Ascending aorta (tissue), 2 donors: Measurements from ENCODE around the gene FKBP4. TPM values are rescaled to one million over a fixed set of nuclear protein-coding genes. Genes with fewer than 3 reads are reported as not detected.
"Not testable (repeated sequence)": the region's sequence is repeated elsewhere in the genome, so short reads cannot be mapped to it uniquely, and the experiment has no call there.

ENCODE experiments used
- DNase-seq, 2 donors: peaks; one replicate each; pipeline ENCODE4 v3.0.0-alpha.2; 2019; ENCODE audit warnings: low spot score in 2 of 2
- H3K27ac ChIP-seq, 2 donors: fragments of 200-600 bp; sonication (generic); one replicate each; pipeline ENCODE4 v1.5.1; 2016 to 2017; ENCODE audit warnings: mild to moderate bottlenecking in 1 of 2
- H3K27me3 ChIP-seq: fragments of 200-600 bp; sonication (generic); one replicate; pipeline ENCODE4 v1.5.1; 2017
- H3K36me3 ChIP-seq, 2 donors: fragments of 200-600 bp; sonication (generic); one replicate each; pipeline ENCODE4 v1.5.1; 2016
- H3K4me1 ChIP-seq, 2 donors: fragments of 200-600 bp; sonication (generic); one replicate each; pipeline ENCODE4 v1.5.1; 2016 to 2017; ENCODE audit warnings: mild to moderate bottlenecking in 1 of 2
- H3K4me3 ChIP-seq, 2 donors: fragments of 200-600 bp; sonication (generic); one replicate each; pipeline ENCODE4 v1.5.1; 2016 to 2017; ENCODE audit warnings: mild to moderate bottlenecking in 1 of 2
- H3K9me3 ChIP-seq, 2 donors: fragments of 200-600 bp; sonication (generic); one replicate each; pipeline ENCODE4 v1.5.1; 2016
- intact Hi-C: fragments of 100-400 bp; cut with DNase I; formaldehyde crosslinking; loops from one replicate; pipeline ENCODE4 v1.15.1; 2023
- total RNA-seq: library from RNA; depleted of rRNA; stranded (reverse); fragments of >200 nt; gene quantifications from one replicate; pipeline ENCODE4 v1.1.0, GENCODE V29; 2016
- TF ChIP-seq, protein P1 (sequence below), 3 experiments: fragments of 200-600 bp in 2 of 3; fragments of 450-650 bp in 1 of 3; sonication (generic) in 2 of 3; IDR thresholded peaks; one replicate each; pipeline ENCODE4 v1.5.1; 2016 to 2019; ENCODE audit warnings: antibody characterized with exemption in 3 of 3, mild to moderate bottlenecking in 1 of 3, moderate library complexity in 1 of 3

The FKBP4 gene
- total RNA-seq, 1 donor from 2014 or later = 36.3 TPM

DNA sequence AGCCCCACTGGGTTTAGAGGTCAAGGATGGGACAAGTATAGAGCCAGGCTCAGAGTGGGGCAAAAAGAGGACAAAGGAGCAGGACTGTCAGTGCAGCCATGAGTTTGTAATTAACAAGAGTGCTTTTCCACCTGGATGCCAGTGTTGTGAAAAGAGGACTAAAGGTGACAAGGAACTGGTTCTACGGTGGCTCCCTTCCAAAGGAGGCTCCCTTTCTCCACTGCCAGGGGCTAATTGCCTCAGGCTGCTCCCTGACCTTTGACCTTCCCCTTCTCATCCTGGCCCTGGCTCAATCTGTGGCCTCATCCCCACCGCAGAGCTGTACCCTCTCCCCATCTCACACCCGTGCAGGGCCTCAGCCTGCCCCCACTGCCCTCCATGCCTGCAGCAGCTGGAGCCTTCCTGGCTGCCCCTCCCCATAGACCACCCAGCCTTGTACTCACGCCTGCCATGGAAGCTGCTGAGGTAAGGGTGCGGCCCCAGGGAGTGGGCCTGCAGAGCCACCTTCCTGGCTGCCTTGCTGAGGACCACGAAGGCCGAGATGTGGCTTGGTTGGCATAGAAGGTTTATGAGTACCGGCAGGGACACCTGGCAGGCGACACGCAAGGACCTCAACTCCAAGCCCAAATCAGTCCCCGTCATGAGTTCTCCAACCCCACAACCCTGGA is 24.8 kb upstream of the FKBP4 start:
- TF ChIP-seq, protein P1, sequence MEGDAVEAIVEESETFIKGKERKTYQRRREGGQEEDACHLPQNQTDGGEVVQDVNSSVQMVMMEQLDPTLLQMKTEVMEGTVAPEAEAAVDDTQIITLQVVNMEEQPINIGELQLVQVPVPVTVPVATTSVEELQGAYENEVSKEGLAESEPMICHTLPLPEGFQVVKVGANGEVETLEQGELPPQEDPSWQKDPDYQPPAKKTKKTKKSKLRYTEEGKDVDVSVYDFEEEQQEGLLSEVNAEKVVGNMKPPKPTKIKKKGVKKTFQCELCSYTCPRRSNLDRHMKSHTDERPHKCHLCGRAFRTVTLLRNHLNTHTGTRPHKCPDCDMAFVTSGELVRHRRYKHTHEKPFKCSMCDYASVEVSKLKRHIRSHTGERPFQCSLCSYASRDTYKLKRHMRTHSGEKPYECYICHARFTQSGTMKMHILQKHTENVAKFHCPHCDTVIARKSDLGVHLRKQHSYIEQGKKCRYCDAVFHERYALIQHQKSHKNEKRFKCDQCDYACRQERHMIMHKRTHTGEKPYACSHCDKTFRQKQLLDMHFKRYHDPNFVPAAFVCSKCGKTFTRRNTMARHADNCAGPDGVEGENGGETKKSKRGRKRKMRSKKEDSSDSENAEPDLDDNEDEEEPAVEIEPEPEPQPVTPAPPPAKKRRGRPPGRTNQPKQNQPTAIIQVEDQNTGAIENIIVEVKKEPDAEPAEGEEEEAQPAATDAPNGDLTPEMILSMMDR (IDR thresholded peaks at IDR 0.05) = no peak

DNA sequence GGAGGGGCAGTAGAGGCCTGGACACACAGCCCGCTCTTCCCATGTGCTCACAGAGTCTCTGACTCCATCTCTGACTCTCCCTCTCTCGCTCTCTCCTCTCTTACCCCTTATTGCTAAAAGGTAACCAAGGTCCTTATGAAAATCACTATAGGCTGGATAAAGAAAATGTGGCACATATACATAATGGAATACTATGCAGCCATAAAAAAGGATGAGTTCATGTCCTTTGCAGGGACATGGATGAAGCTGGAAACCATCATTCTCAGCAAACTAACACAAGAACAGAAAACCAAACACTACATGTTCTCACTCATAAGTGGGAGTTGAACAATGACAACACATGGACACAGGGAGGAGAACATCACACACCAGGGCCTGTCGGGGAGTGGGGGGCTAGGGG is 24.2 kb upstream of the FKBP4 start:
- intact Hi-C loops = not testable (repeated sequence)

More for the DNA sequence above, 24.8 kb upstream of the FKBP4 start:
- Histone ChIP-seq H3K4me1 (no peaks in the 10 kb centered on the region), H3K4me3 (no peak overlapping the region), H3K27me3 (no peaks in the 10 kb centered on the region), H3K27ac (no peak overlapping the region), H3K9me3 (no peaks in the 10 kb centered on the region), H3K36me3 (no peaks in the 10 kb centered on the region)
- DNase-seq = no peak
- intact Hi-C loops = no loop called here

DNA sequence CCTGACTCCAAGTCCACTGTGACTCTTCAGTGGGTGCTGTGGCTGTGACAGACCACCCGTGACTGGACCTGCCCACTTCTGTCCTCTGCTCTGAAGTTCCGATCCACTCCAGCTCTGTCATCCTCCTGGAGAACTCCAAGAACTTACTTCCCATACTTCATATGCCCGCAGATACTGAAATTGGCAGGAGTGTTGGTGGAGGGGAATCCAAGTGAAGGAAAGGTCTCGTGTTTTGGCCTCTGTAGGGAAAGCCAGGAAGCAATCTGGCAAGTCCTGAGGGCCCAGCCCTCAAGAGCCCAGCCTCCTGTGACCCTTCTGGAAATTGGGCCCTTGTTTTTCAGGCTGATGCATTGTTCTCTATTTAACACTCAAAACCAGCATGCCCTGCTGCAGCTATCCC is 22.4 kb upstream of the FKBP4 start:
- Histone ChIP-seq H3K4me1 (no peaks in the 10 kb centered on the region), H3K27me3 (no peaks in the 10 kb centered on the region), H3K9me3 (no peaks in the 10 kb centered on the region), H3K4me3 (no peak overlapping the region), H3K36me3 (no peaks in the 10 kb centered on the region), H3K27ac (no peak overlapping the region)
- intact Hi-C loops = no loop called here
- TF ChIP-seq, protein P1 (IDR thresholded peaks at IDR 0.05) = no peak
- no peak for DNase-seq

More for the DNA sequence above, 24.2 kb upstream of the FKBP4 start:
- H3K36me3 ChIP-seq, H3K4me3 ChIP-seq, H3K9me3 ChIP-seq, H3K27ac ChIP-seq, DNase-seq, H3K4me1 ChIP-seq, H3K27me3 ChIP-seq: not testable (repeated sequence)

DNA sequence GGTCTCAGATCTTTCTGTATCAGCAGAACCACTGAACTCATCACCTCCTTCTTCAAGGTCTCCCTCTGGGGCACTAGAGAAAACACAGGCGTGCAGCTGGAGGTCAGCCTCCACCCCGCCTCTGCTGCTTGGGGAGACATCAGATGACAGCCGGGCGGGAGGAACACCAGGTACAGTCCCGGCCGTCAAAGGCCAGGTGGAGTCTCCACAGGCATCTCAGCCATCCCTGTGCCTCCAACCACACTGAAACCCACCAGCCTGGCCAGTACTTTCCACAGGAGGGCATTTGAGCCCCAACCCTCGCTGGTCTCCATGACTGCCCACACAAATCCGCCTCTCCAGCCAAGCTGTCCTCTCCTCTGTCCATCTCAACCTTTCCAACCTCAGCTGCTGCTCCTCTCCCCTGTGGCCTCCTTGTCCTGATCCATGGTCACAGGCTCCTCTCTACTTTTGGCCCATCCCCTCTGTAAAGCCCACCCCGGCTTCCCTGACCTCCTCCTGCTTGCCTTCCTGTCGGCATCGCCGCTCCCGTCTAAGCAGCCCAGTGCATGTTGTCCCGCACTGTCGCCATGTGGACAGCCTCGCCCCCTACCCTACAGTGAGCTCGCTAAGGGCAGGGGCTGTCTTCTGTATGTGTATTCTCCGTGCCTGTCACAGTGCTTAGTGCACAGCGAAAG is 21.4 kb upstream of the FKBP4 start:
- no peak for DNase-seq
- Histone ChIP-seq H3K27me3 (no peaks in the 10 kb centered on the region), H3K36me3 (no peaks in the 10 kb centered on the region), H3K4me1 (no peaks in the 10 kb centered on the region), H3K9me3 (no peaks in the 10 kb centered on the region), H3K27ac (no peak overlapping the region), H3K4me3 (no peak overlapping the region)
- TF ChIP-seq, protein P1 (IDR thresholded peaks at IDR 0.05) = no peak
- intact Hi-C loops = no loop called here

DNA sequence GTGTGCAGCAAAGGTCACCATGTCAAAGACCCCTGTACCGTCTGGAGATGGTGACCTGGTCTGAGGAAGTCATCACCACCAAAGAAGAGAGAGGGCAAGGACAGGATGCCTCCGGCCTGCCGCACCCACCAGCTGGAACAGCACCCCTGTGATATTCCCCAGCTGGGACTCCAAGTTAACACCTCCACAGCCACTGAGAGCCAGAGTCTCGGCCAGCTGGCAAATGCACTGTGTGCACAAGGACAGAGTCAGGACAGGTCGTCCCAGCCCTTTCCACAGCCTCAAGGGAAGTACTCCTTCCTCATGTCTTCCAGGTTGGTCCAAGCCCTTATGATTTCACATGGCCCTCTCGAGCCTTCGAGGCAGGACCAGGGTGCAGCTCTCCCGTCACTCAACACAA is 19.3 kb upstream of the FKBP4 start:
- Histone ChIP-seq H3K27me3 (no peaks in the 10 kb centered on the region), H3K4me1 (no peaks in the 10 kb centered on the region), H3K4me3 (no peak overlapping the region), H3K27ac (no peak overlapping the region), H3K9me3 (no peaks in the 10 kb centered on the region), H3K36me3 (no peaks in the 10 kb centered on the region)
- DNase-seq = no peak
- TF ChIP-seq, protein P1 (IDR thresholded peaks at IDR 0.05) = no peak
- intact Hi-C loops = no loop called here

DNA sequence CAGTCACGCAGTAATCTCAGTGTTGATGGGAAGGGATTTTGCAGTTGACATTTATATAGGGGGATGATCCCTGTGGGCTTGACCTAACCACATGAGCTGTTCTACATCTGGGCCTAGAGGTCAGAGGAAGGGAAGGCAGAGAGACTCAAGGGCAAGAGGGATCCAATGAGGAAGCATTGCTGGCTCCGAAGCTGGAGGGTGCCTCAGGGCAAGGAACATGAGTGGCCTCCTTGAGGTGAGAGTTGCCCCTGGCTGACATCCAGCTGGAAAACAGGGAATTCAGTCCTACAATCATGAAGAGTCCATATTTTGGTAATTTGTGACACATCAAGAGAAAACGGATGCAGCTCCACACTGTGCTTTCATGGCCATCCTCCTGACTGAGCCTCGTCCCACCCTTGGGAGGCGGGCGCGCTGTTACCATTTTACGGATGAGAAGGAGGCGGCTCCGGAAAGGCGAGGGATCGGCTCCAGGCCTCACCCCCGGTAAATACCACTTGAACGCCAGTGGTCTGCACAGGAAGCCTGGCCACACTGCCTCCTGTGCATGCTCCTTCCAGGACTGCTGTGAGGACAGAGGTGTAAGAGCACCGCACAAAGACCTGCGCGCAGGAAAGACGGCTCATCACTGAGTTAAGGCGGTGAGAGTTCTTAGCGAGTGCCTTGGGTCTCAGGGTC is 18.5 kb upstream of the FKBP4 start:
- intact Hi-C loops = no loop called here
- no peaks in the 10 kb centered on the region for H3K9me3 ChIP-seq

More for the DNA sequence above, 18.5 kb upstream of the FKBP4 start:
- no peaks in the 10 kb centered on the region for H3K36me3 ChIP-seq
- no peaks in the 10 kb centered on the region for H3K4me1 ChIP-seq
- H3K27ac ChIP-seq = no peak overlapping the region
- no peak overlapping the region for H3K4me3 ChIP-seq
- no peak for DNase-seq
- TF ChIP-seq, protein P1 (IDR thresholded peaks at IDR 0.05) = no peak
- H3K27me3 ChIP-seq = no peaks in the 10 kb centered on the region
